Measurements from ENCODE around the gene HOXA1.

The HOXA1 gene

GRCh38 chr7:27116031-27116961 is 20.5 kb upstream of the HOXA1 start:
- DNase-seq: no peak

- DNase-seq: no peak
These were observed 19.6 kb upstream of the HOXA1 start for GRCh38 chr7:27115221-27116026.

GRCh38 chr7:27114881-27115220 is 19.1 kb upstream of the HOXA1 start:
- no peak for DNase-seq

- peak; percentile 32 for DNase-seq
These were observed 18.4 kb upstream of the HOXA1 start for GRCh38 chr7:27113991-27114769.

GRCh38 chr7:27112955-27113949 is 17.5 kb upstream of the HOXA1 start:
- no peak for DNase-seq

- DNase-seq: no peak
These were observed 16.6 kb upstream of the HOXA1 start for GRCh38 chr7:27112361-27112760.

- no peak for DNase-seq
These were observed 16.0 kb upstream of the HOXA1 start for GRCh38 chr7:27111751-27112277.

GRCh38 chr7:27111042-27111750 is 15.4 kb upstream of the HOXA1 start:
- DNase-seq: no peak

- no peak for DNase-seq
These were observed 14.6 kb upstream of the HOXA1 start for GRCh38 chr7:27110186-27111031.

- DNase-seq: no peak
These were observed 13.8 kb upstream of the HOXA1 start for GRCh38 chr7:27109466-27110185.

- no peak for DNase-seq
These were observed 12.8 kb upstream of the HOXA1 start for GRCh38 chr7:27108390-27109127.

- DNase-seq: no peak
These were observed 11.9 kb upstream of the HOXA1 start for GRCh38 chr7:27107391-27108381.

- no peak for DNase-seq
These were observed 11.1 kb upstream of the HOXA1 start for GRCh38 chr7:27106901-27107240.

- DNase-seq: no peak
These were observed 10.5 kb upstream of the HOXA1 start for GRCh38 chr7:27106181-27106900.

- no peak for DNase-seq
These were observed 9.7 kb upstream of the HOXA1 start for GRCh38 chr7:27105301-27106031.

Data from NCI-H748 treated with DMSO at 0.1 percent for 48 hours (cell line).